ENCODE measurements around the gene LHX6. TPM values are rescaled to one million over a fixed set of nuclear protein-coding genes. Genes with fewer than 3 reads are reported as not detected.

Gene LHX6
- total RNA-seq, 1 donor from 2014 or later = 6.0 TPM

GRCh38 chr9:122183501-122183900 is 45.3 kb downstream of the LHX6 start:
- DNase-seq (ENCODE audit: low spot score) = no peak
- H3K4me1 Mint-ChIP-seq (ENCODE audit: unreplicated experiment) = peaks cover 3% of the 10 kb centered on the region
- H3K9me3 Mint-ChIP-seq (ENCODE audit: unreplicated experiment) = no peaks in the 10 kb centered on the region
- H3K4me3 Mint-ChIP-seq (ENCODE audit: unreplicated experiment) = no peak overlapping the region
- no peak overlapping the region for H3K27ac Mint-ChIP-seq (ENCODE audit: unreplicated experiment)
- TF ChIP-seq CTCF (IDR thresholded peaks at IDR 0.05; ENCODE audit: unreplicated experiment) = no peak
- peaks cover 2% of the 10 kb centered on the region for H3K27me3 Mint-ChIP-seq (ENCODE audit: unreplicated experiment)
- H3K36me3 Mint-ChIP-seq (ENCODE audit: low read depth, unreplicated experiment) = no peaks in the 10 kb centered on the region

- Mint-ChIP-seq H3K27me3 (ENCODE audit: unreplicated experiment) (peaks cover 2% of the 10 kb centered on the region), H3K4me1 (ENCODE audit: unreplicated experiment) (peaks cover 3% of the 10 kb centered on the region), H3K27ac (ENCODE audit: unreplicated experiment) (no peak overlapping the region), H3K36me3 (ENCODE audit: low read depth, unreplicated experiment) (no peaks in the 10 kb centered on the region), H3K4me3 (ENCODE audit: unreplicated experiment) (no peak overlapping the region), H3K9me3 (ENCODE audit: unreplicated experiment) (no peaks in the 10 kb centered on the region)
- no peak for DNase-seq (ENCODE audit: low spot score)
- no peak for TF ChIP-seq CTCF (IDR thresholded peaks at IDR 0.05; ENCODE audit: unreplicated experiment)
Measured at GRCh38 chr9:122180633-122181032, 48.1 kb downstream of the LHX6 start.

- H3K4me1 Mint-ChIP-seq (ENCODE audit: unreplicated experiment) = peaks cover 6% of the 10 kb centered on the region
Measured at GRCh38 chr9:122179690-122180074, 49.1 kb downstream of the LHX6 start.

GRCh38 chr9:122179054-122179689 is 49.6 kb downstream of the LHX6 start:
- H3K27me3 Mint-ChIP-seq (ENCODE audit: unreplicated experiment) = peaks cover 4% of the 10 kb centered on the region
- no peak overlapping the region for H3K4me3 Mint-ChIP-seq (ENCODE audit: unreplicated experiment)
- no peak for TF ChIP-seq CTCF (IDR thresholded peaks at IDR 0.05; ENCODE audit: unreplicated experiment)
- H3K9me3 Mint-ChIP-seq (ENCODE audit: unreplicated experiment) = no peaks in the 10 kb centered on the region
- no peak for DNase-seq (ENCODE audit: low spot score)
- H3K27ac Mint-ChIP-seq (ENCODE audit: unreplicated experiment) = no peak overlapping the region
- H3K36me3 Mint-ChIP-seq (ENCODE audit: low read depth, unreplicated experiment) = no peaks in the 10 kb centered on the region
- peaks cover 6% of the 10 kb centered on the region for H3K4me1 Mint-ChIP-seq (ENCODE audit: unreplicated experiment)

More at GRCh38 chr9:122179690-122180074, 49.1 kb downstream of the LHX6 start:
- H3K9me3 Mint-ChIP-seq (ENCODE audit: unreplicated experiment) = no peaks in the 10 kb centered on the region
- no peak for DNase-seq (ENCODE audit: low spot score)
- no peak overlapping the region for H3K4me3 Mint-ChIP-seq (ENCODE audit: unreplicated experiment)
- H3K36me3 Mint-ChIP-seq (ENCODE audit: low read depth, unreplicated experiment) = no peaks in the 10 kb centered on the region
- H3K27ac Mint-ChIP-seq (ENCODE audit: unreplicated experiment) = no peak overlapping the region
- peaks cover 4% of the 10 kb centered on the region for H3K27me3 Mint-ChIP-seq (ENCODE audit: unreplicated experiment)
- no peak for TF ChIP-seq CTCF (IDR thresholded peaks at IDR 0.05; ENCODE audit: unreplicated experiment)

GRCh38 chr9:122176916-122177315 is 51.8 kb downstream of the LHX6 start:
- Mint-ChIP-seq H3K36me3 (ENCODE audit: low read depth, unreplicated experiment) (peaks cover 4% of the 10 kb centered on the region), H3K9me3 (ENCODE audit: unreplicated experiment) (no peaks in the 10 kb centered on the region), H3K4me1 (ENCODE audit: unreplicated experiment) (peaks cover 8% of the 10 kb centered on the region), H3K27ac (ENCODE audit: unreplicated experiment) (no peak overlapping the region), H3K4me3 (ENCODE audit: unreplicated experiment) (no peak overlapping the region), H3K27me3 (ENCODE audit: unreplicated experiment) (peaks cover 6% of the 10 kb centered on the region)
- DNase-seq (ENCODE audit: low spot score) = no peak
- no peak for TF ChIP-seq CTCF (IDR thresholded peaks at IDR 0.05; ENCODE audit: unreplicated experiment)
